Subcutaneous adipose tissue (tissue), 4 donors: ENCODE measurements around the gene FBRS. TPM values are rescaled to one million over a fixed set of nuclear protein-coding genes. Genes with fewer than 3 reads are reported as not detected.

Experiments used
- CTCF ChIP-seq: fragments of 450-650 bp; IDR thresholded peaks from one replicate; pipeline ENCODE4 v1.5.1; 2016; ENCODE audit warnings: low read depth, mild to moderate bottlenecking, control low read depth, antibody characterized with exemption, moderate library complexity
- total RNA-seq, 4 donors: library from RNA; depleted of rRNA; stranded (reverse); fragments of >200 nt; gene quantifications; one replicate each; pipeline ENCODE4 v1.1.0, GENCODE V29; 2016

Gene FBRS
- total RNA-seq, 4 donors from 2014 or later, result 8.0 to 25.8 (median 16.3) TPM

GRCh38 chr16:30669026-30669902 lies 11.0 kb downstream of the FBRS start:
- TF ChIP-seq CTCF, result no peak

GRCh38 chr16:30669903-30670824 lies 11.9 kb downstream of the FBRS start:
- TF ChIP-seq CTCF, result no peak

GRCh38 chr16:30675143-30675542 lies 16.9 kb downstream of the FBRS start:
- TF ChIP-seq CTCF, result no peak

- no peak for TF ChIP-seq CTCF
Measured at GRCh38 chr16:30677931-30678585, 19.8 kb downstream of the FBRS start.

- TF ChIP-seq CTCF, result no peak
Measured at GRCh38 chr16:30678586-30678970, 20.3 kb downstream of the FBRS start.

GRCh38 chr16:30680326-30680725 lies 22.1 kb downstream of the FBRS start:
- no peak for TF ChIP-seq CTCF
